HG03103 (cell line): ENCODE data around the gene VTI1A.
"Not testable (repeated sequence)": the region's sequence is repeated elsewhere in the genome, so short reads cannot be mapped to it uniquely, and the experiment has no call there.

Experiments used
- ATAC-seq: cut with Tn5 transposase; IDR thresholded peaks from one replicate; pipeline ENCODE4 v1.9.1; 2021; ENCODE audit warnings: low read depth; ENCODE audit not compliant: unreplicated experiment

The VTI1A gene

GRCh38 chr10:112708461-112708860 is 261.4 kb downstream of the VTI1A start:
- no peak for ATAC-seq

- no peak for ATAC-seq
Observed at GRCh38 chr10:112710528-112710927, 263.5 kb downstream of the VTI1A start.

- ATAC-seq = no peak
Observed at GRCh38 chr10:112711366-112711765, 264.4 kb downstream of the VTI1A start.

- no peak for ATAC-seq
Observed at GRCh38 chr10:112712536-112712935, 265.5 kb downstream of the VTI1A start.

GRCh38 chr10:112713411-112713810 is 266.4 kb downstream of the VTI1A start:
- no peak for ATAC-seq

GRCh38 chr10:112715581-112715980 is 268.6 kb downstream of the VTI1A start:
- no peak for ATAC-seq

- no peak for ATAC-seq
Observed at GRCh38 chr10:112716076-112716475, 269.1 kb downstream of the VTI1A start.

- no peak for ATAC-seq
Observed at GRCh38 chr10:112716924-112717413, 270.0 kb downstream of the VTI1A start.

GRCh38 chr10:112720178-112720577 is 273.2 kb downstream of the VTI1A start:
- no peak for ATAC-seq

GRCh38 chr10:112721080-112721698 is 274.2 kb downstream of the VTI1A start:
- no peak for ATAC-seq

- no peak for ATAC-seq
Observed at GRCh38 chr10:112722758-112723157, 275.7 kb downstream of the VTI1A start.

- no peak for ATAC-seq
Observed at GRCh38 chr10:112723876-112724275, 276.9 kb downstream of the VTI1A start.

GRCh38 chr10:112724404-112724991 is 277.5 kb downstream of the VTI1A start:
- no peak for ATAC-seq

GRCh38 chr10:112728118-112728883 is 281.3 kb downstream of the VTI1A start:
- ATAC-seq = no peak

- no peak for ATAC-seq
Observed at GRCh38 chr10:112728997-112729396, 282.0 kb downstream of the VTI1A start.

GRCh38 chr10:112731450-112731849 is 284.4 kb downstream of the VTI1A start:
- ATAC-seq = not testable (repeated sequence)

- ATAC-seq = no peak
Observed at GRCh38 chr10:112732277-112732921, 285.4 kb downstream of the VTI1A start.

- no peak for ATAC-seq
Observed at GRCh38 chr10:112735041-112735695, 288.2 kb downstream of the VTI1A start.

GRCh38 chr10:112738606-112739591 is 291.9 kb downstream of the VTI1A start:
- ATAC-seq = no peak
